Uterus (tissue), 2 donors: ENCODE data around the gene AQR.

Source experiments
- POLR2A ChIP-seq, 2 donors: fragments of 450-650 bp; IDR thresholded peaks; one replicate each; pipeline ENCODE4 v1.6.1; 2016; ENCODE audit warnings: antibody characterized with exemption in 2 of 2, mild to moderate bottlenecking in 1 of 2, moderate library complexity in 1 of 2
- TF ChIP-seq, protein P1 (sequence below), 4 experiments: fragments of 200-600 bp in 2 of 4; fragments of 450-650 bp in 2 of 4; sonication (generic) in 2 of 4; IDR thresholded peaks; one replicate each; pipeline ENCODE4 v1.5.1; 2016 to 2019; ENCODE audit warnings: antibody characterized with exemption in 4 of 4, mild to moderate bottlenecking in 2 of 4, moderate library complexity in 1 of 4

DNA sequence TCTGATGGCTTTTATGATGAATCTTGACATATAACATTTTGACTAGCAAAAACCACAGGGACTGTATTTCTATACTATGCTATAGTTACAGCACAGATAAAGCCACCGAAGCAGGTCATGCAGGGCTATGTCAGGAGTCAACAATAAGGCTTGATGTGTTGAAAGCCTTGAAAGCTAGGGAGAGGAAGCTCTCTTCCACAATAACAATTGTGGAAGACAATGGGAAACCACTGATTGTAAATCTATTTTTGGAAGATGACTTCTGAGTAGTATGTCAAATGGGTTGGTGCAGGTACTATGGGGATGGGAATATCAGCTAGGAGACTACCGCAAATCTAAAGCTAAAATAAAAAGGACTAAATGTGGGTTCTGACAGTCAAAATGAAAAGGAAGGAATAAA, 4.0 kb upstream of the AQR start:
- TF ChIP-seq POLR2A (IDR thresholded peaks at IDR 0.05) = no peak
- TF ChIP-seq, protein P1, sequence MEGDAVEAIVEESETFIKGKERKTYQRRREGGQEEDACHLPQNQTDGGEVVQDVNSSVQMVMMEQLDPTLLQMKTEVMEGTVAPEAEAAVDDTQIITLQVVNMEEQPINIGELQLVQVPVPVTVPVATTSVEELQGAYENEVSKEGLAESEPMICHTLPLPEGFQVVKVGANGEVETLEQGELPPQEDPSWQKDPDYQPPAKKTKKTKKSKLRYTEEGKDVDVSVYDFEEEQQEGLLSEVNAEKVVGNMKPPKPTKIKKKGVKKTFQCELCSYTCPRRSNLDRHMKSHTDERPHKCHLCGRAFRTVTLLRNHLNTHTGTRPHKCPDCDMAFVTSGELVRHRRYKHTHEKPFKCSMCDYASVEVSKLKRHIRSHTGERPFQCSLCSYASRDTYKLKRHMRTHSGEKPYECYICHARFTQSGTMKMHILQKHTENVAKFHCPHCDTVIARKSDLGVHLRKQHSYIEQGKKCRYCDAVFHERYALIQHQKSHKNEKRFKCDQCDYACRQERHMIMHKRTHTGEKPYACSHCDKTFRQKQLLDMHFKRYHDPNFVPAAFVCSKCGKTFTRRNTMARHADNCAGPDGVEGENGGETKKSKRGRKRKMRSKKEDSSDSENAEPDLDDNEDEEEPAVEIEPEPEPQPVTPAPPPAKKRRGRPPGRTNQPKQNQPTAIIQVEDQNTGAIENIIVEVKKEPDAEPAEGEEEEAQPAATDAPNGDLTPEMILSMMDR (IDR thresholded peaks at IDR 0.05) = no peak
